ENCODE results near the gene HOXC11.

GRCh38 chr12:53938326-53939140 lies 34.4 kb upstream of the HOXC11 start, which contains the start of gene HOXC13:
- TF ChIP-seq CTCF (IDR thresholded peaks at IDR 0.05) (no peak), POLR2A (IDR thresholded peaks at IDR 0.05) (no peak)
